GM18498 (cell line): ENCODE measurements around the gene KCNK1.

Source experiments
- ATAC-seq: cut with Tn5 transposase; IDR thresholded peaks from one replicate; pipeline ENCODE4 v1.9.1; 2021; ENCODE audit warnings: mild to moderate bottlenecking, moderate library complexity; ENCODE audit not compliant: unreplicated experiment

KCNK1 gene

DNA sequence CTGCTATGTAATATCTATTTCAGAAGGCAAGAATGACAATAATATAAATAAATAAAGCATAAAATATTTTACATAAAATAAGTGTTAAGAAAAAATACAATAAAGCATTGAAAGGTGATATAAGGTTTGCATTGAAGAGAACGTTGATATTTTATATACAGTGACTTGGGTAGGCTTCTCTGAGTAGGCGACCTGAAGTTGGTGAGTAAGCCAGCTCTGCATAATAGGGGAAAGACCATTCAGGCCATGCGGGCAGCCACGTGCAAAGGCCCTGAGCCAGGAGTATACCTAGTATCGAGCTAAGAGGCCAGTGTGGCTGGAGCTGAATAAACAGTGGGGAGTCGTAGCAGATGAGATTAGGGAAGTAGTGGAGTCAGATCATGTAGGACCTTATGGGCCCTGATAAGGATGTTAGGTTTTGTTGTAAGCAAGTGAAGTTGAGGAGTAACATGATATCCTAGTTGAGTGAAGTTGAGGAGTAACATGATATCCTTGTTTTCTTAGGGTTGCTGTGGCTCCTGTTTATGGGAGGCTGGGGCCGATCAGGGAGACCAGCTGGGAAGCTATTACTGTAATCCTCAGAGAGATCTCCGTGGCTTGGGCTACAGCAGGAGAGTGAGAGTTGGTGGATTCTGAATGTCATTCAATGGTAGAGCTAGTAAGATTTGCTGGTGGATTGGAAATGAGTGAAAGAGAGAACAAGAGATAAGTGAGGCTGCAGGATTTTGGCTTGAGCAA, 22.0 kb downstream of the KCNK1 start:
- no peak for ATAC-seq

DNA sequence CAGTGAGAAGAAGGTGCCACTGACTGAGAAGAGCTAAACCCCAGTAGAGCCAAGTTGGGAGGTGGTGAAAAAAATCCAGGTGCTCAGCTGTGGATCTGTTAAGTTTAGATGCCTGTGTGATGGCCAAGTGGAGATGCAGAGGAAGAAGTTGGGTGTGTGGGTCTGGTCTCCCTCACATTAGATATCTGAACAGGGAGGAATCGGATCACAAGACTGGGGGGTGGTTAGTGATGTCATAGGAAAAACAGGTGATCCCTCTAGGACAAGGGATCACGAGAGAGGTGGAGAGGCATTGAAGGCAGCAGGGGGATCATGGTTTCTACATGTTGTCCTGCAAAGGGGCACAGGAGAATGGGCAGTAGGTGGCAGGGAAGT, 22.6 kb downstream of the KCNK1 start:
- ATAC-seq = no peak

DNA sequence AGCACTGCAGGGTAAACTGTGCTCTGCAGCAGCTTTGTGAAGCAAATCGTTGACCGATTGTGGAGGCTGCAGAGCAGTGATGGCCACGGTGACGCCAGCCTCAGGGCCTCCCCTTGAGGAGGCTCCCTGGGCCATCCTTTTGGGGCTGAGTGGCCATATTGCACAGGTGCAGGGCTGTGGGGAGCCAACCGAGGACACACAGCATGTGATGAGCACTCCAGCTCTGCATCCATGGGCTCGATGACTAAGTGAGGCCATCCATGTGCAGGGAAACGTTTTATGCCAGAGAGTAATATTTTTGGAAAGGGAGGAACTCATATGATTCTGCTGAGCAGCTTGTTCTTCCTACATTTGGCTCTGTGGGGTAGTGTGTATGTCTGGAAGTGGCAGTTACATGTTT, 24.6 kb downstream of the KCNK1 start:
- ATAC-seq = no peak

DNA sequence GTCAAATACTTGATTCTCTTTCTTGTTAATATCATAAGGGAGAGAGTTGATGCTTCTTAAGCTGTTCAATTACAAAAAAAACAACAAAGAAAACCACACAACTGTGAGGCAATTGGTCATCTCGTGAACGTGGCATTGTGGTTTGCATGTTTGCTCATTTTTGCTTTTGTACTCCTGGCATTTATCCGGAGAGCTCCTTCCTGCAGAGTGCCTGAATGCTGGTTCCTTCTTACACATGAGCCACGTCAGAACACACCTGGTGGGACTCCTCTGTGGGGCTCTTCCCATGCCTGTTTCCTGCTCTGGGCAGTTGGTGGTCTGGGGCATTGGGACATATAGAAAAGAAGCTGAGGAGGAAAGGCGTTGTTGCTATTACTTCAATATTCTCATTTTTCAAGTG, 25.7 kb downstream of the KCNK1 start:
- ATAC-seq = no peak

DNA sequence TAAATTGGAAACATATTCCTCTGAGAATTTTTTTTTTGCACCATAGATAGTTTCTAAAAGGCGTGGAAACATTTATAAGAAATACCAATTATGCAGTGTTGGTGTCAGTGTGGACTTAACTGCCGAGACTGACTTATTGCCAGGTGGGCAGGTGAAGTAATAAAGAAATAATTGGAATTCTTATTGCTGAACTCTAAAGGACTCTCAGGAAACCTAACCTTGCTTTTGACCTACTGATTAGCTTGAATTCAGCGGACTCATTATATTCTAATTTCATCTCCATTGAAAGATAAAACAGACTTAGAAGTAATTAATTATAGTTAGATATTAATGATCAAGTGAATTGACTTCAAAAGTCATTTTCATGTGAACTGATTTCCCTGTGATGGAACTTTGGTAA, 26.3 kb downstream of the KCNK1 start:
- no peak for ATAC-seq

DNA sequence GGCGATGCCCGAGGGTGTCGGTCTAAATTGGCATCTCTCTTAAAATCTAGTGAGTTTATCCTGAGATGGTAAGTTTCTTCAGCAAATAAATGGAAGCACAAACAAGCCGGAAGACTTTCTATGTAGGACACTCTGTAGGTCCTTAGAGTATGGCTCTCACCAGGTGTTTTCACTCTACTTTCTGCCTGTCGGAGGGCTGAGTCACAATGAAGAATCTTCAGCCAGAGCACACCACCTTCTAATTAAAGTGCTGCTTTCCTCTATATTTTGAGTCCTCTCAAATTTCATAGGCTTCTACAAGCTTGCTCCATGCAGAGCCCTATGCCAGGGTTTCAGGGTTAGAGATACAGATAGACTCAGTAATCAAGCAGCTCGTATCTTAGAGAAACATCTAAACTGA, 27.1 kb downstream of the KCNK1 start:
- ATAC-seq = no peak

DNA sequence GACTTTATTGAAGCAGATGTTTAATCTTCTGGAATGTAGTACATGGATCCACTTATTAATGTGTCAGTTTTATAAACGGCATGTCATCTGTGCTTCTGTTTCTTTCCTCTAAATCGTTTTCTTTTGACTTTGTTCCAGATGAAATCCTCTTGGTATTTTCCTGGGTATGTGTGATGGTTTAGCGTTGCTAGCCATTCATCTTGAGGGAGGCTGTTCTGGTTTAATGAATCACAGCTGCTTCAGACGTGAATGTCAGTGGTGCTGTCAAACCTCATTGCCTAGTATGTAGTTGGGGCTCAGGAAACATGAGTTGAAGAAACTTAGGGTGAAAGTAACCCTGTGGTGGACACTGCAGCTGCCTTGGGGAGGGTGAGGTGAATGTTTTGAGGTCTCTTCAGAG, 33.2 kb downstream of the KCNK1 start:
- ATAC-seq = no peak

DNA sequence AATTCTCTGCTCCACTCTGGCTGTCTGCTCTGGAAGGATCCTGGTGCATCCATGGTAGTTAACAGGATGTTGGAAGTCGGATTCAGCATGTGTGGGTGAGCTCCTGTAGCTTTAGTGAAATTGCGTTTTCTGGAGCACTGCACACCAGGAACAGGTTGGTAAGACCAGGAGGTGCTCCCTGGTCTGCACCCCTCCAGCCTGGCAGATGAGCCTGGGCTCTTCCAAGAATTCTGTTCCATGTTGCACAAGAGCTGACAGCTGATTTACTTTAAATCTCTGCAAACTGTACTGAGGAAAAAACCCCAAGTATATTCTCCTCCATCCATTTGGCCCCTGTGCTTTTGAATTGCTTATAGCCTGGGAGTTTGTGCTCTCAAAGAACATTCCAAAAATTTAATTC, 33.7 kb downstream of the KCNK1 start:
- ATAC-seq = no peak

DNA sequence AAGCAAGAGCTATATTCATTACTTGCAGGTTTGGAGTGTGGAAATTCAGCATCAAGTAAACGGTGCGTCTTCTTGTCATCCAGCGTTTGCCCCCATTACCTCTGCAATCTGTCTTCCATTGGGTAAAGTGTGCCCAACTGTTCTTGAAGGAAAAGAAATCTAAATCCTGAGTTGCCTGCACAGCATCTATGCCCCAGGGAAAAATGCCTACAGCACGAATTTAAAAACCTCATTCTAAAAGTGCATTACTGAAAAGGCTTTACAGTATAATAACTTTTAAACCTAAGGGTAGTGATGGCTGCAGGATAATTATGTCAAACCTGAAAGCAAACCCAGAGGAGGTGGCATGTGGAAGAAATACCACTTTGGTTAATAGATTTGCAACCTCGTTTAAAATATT, 37.2 kb downstream of the KCNK1 start:
- ATAC-seq = no peak

DNA sequence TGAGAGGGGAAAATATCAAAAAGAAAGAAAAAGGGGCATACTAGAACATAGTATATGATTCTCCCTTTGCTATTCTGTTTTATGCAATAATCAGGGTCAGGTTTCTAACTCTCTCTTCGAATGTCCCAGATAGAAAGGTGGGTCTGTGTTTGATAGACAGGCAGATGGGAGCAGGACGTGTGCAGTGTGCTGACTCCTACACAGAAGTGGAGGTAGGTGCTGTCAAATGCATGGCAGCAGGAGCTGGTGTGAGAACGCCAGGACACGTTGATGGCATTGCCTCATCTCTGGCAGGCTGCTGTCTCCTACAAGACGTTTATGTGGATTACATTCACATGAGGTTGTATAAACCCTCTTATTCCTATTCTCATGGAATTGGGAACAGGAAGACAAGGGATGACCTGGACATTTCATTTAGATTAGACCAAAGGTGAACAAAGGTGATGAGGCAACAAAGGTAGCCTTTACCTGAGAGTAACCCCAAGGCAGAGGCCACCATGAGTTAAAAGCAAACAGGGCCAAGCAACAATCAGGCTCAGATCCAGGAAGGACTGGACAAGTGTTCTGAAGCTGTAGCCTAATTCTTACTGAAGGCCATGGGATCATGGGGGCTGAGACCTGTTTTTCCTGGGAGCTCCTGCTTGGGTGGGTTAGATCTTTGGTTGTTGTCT, 37.8 kb downstream of the KCNK1 start:
- no peak for ATAC-seq

DNA sequence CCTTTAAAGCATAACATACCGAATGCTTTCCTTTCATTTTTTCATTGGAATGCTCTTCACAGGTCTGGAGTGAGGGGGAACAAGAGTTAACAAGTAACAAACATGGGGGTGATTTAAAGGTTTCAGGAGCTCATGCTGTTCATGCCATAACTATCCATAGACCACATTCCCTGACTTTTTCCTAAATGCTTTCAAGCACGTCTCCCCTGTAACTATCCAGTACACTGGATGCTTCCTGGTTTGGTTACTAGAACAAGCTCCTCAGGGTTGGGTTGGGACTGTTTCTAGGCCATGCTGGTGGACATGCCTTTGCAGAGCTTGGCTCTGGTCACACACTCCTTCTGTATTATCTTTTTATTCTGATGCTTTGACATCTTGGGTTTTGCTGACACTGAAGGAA, 38.6 kb downstream of the KCNK1 start:
- ATAC-seq = no peak

DNA sequence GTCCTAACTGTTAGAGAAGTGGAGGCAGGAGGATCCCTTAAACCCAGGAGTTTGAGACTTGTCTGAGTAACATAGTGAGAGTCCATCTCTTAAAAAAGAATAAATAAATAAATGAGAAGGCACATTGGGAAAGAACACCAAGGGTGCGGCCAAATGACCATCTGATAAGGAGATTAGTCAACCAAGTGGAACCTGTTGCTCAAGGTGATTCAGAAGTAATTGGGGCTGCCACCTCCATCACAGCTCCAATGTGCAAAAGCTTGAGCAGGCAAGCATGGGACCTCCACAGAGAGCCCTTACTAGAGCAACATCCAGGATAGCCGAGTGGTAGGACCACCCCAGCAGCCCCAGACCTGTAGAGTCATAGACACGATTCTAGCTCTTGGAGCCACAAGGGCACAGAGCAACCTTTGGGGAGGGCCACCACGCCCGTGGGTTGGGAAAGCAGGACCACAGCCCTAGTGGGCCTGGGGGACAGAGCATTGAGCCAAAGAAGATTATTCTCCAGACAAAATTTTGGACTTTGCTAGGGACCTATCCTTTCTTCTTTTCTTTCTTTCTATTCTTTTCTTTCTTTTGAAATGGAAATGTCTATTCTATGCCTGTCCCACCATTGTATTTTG, 40.9 kb downstream of the KCNK1 start:
- no peak for ATAC-seq

DNA sequence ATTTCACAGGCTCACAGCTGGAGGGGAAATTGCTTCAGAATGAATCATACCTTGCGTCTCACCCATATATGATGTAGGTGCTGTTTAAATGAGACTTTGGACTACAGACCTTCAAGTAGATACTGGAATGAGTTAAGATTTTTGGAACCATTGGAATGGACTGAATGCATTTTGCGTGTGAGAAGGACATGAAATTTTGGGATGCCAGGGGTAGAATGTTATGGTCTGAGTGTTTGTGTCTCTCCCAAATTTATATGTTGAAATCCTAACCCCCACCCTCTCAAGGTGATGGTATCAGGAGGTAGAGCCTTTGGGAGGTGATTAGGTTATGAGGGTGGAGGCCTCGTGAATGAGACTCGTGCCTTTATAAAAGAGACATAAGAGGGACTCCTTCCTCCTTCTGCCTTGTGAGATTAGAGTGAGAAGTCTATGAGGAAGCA, 41.4 kb downstream of the KCNK1 start:
- ATAC-seq = no peak

DNA sequence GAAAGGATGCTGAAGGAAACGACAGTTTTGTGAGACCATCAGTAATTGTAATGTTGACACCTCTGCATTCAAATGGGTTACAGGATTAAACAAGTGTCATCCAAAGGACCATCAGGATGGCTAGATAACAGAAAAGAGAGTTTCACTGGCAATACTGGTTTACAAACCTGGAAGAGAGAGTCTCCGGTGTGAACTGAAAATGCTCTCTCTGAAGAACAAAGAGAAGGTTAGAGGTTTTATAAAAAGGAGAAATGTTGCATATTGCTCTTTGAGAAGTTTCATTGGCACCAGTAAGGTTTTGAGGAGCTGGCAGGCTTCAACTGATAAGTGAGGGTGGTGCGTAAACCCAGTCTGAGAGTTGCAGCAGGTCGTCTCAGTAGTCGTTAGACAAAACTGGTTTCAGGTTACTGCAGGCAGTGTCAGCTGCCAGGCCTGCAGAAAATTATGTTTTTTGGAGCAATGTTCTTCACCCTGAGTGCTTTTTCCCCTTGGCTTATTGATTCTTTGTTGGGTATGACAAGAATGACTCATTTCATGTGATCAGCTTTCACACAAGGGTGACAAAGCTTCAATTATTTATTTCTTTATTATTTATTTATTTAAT, 42.2 kb downstream of the KCNK1 start:
- ATAC-seq = no peak

DNA sequence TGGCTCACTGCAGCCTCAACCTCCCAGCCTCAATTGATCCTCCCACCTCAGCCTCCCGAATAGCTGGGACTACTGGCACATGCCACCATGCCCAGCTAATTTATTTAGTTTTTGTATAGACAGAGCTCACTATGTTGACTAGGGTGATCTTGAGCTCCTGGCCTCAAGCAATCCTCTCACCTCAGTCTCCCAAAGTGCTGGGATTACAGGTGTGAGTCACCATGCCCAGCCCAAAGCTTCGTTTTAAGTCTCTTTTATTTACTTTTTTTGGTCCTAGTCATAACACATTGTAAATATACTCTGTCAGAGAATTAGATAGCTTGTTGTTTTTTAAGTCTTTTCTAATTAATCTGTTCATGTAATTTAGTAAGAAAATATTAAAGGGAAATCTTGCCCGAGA, 42.8 kb downstream of the KCNK1 start:
- ATAC-seq = no peak

DNA sequence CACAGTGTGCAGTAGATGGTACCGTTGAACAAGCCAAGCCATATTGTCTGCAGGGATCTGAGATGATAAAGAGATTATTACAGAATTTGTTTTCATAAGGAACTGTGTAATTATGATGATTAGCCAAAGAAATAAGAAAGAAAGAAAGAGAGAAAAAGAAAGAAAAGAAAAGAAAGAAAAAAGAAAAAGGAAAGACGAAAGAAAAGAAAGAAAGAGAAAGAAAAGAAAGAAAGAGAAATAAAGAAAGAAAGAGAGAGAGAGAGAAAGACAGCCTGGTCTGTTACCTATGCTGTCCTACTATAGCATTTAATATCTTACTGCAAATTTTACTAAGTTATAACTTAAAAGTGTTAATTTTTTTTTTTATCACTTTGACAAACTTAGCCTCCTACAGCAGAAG, 43.6 kb downstream of the KCNK1 start:
- no peak for ATAC-seq

DNA sequence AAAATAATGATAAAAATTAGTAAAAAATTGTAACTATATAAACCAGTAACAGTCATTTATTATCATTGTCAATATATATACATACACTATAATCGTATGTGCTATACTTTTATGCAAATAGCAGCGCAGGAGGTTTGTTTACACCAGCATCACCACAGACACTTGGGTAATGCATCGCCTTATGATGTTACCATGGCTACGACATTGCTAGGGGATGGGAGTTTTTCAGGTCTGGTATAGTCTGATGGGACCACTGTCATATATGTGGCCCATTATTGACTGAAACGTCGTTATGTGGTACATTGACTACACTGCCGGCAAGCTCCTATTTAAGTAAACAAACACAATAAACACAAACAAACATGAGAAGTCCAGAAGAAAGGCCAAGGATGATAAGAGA, 45.6 kb downstream of the KCNK1 start:
- no peak for ATAC-seq

DNA sequence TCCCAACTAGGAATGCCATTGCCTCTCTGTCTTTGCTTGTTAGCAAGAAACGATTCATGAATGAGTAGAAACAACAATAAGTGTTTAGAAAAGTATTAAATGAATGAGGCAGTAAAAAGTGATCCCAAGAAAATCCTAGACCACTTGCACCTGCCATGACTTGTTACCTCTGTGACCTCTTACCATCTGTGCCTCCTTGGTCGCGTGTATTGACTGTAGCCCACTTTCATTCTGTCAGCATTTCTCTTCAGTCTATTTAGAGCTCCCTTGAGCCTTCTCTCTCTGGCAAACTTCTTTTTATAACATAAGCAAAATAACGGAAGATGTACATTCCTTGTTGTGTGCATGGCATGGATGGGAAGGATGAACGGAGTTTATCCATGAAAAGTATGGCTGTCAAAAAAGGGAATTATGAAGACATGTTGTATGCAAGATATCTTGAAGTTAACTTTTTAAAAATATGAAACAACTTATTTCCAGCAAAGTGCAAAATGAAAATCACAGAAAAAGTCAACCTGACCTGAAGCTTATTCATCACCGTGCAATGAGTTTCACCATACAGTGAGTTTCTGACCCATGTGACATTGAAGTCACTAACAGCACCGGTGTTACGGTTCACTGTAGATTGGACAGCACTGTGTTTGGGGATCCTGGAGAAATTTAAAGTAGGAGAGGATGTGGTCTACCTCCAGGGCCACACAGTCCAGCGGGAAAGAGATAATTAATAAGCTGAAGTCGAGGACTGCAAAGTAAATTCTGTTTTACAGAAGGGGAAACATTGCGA, 47.7 kb downstream of the KCNK1 start:
- ATAC-seq = no peak

DNA sequence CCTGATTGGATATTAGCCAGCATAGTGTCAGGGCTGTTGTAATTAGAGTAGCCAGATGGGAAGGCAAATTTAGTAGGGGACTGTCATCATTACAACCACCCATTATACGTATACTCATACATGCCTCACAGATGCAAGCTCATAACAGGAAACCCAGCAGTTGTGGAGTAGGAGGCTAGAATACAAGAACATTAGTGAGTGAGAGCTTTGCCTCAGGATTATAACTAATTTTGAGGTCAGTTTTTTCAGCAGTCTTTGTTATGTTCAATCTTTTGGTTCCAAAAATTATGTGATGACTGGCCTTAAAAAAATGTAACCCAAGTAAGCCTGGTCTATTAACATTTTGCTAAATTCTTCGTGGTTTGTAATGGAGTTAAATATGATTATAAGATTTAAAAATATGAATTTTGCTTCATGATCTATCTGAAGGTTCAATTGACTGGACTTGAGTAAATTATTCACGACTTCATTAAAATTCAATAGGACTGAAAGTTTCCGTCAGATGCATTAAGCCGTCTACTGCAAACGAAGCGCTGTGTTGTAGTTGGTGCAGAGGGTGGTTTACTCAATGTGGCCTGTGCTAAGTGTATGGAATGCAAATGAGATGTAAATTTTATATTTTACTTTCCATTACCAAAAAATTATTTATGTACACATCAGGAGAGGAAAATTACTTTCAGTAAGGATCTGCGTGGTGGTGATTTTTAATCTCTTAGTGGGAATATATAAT, 48.8 kb downstream of the KCNK1 start:
- no peak for ATAC-seq

DNA sequence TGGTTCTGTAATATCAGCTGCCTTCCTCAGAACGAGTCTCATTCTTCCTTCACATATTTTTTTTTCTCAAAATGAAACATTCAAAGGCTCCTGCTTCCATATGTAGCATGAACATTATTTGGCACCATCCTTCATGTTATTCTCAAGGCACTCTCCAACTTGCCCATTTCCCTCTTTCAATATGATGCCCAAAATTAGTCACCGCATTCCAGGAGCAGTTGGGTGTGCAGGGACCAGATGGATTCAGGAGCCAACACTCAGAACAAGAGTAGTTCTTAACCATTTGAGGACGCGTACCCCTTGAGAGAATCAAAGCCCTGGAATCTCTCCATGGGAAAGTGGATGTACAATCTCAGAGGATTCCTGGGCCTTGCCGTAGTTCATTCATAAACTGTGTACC, 50.3 kb downstream of the KCNK1 start:
- ATAC-seq = no peak
